ENCODE data around the gene CDC25B. TPM values are rescaled to one million over a fixed set of nuclear protein-coding genes. Genes with fewer than 3 reads are reported as not detected.

Gene CDC25B
- total RNA-seq, 1 donor from 2014 or later = 26.5 TPM

Other genes with a start within 250 kb of the CDC25B start
- gene GFRA4, start 132.9 kb upstream of the CDC25B start, total RNA-seq = not detected
- gene ADAM33, start 114.3 kb upstream of the CDC25B start, total RNA-seq = 119 TPM
- gene SIGLEC1, start 83.7 kb upstream of the CDC25B start, total RNA-seq = 8.8 TPM
- 21.6 TPM for gene HSPA12B, start 63.6 kb upstream of the CDC25B start, total RNA-seq
- 16.0 TPM for gene ADISSP, start 28.6 kb upstream of the CDC25B start, total RNA-seq
- gene SPEF1, start 14.9 kb upstream of the CDC25B start, total RNA-seq = not detected
- gene CENPB, start 9.6 kb upstream of the CDC25B start, total RNA-seq = 62.9 TPM
- gene AP5S1, start 24.2 kb downstream of the CDC25B start, total RNA-seq = 6.1 TPM
- gene MAVS, start 50.5 kb downstream of the CDC25B start, total RNA-seq = 22.1 TPM
- gene PANK2, start 93.1 kb downstream of the CDC25B start, total RNA-seq = 53.5 TPM
- gene RNF24, start 219.2 kb downstream of the CDC25B start, total RNA-seq = 15.5 TPM

Measured in vagina (tissue), 1 donor.